GM23248 (cell line): ENCODE measurements around the gene AOPEP. TPM values are rescaled to one million over a fixed set of nuclear protein-coding genes. Genes with fewer than 3 reads are reported as not detected.

ENCODE experiments used
- DNase-seq: peaks from one replicate; pipeline ENCODE4 v3.0.0-alpha.2; 2015
- H2AFZ ChIP-seq: fragments of 200-600 bp; sonication (generic); 2 replicates; pipeline ENCODE4 v1.6.1; 2016; ENCODE audit warnings: antibody characterized with exemption
- H3F3A ChIP-seq: fragments of 200-600 bp; sonication (generic); 2 replicates; pipeline ENCODE4 v1.6.1; 2016; ENCODE audit warnings: mild to moderate bottlenecking, antibody characterized with exemption, mixed run types; ENCODE audit not compliant: insufficient read depth
- H3K27ac ChIP-seq: fragments of 200-600 bp; sonication (generic); 2 replicates; pipeline ENCODE4 v1.5.1; 2016; ENCODE audit warnings: mild to moderate bottlenecking
- H3K27me3 ChIP-seq: fragments of 200-600 bp; sonication (generic); replicated peaks from 2 replicates; pipeline ENCODE4 v1.6.1; 2016; ENCODE audit warnings: mild to moderate bottlenecking; ENCODE audit not compliant: insufficient read depth
- H3K36me3 ChIP-seq: fragments of 200-600 bp; sonication (generic); 2 replicates; pipeline ENCODE4 v1.6.1; 2016; ENCODE audit warnings: low read depth, mild to moderate bottlenecking
- H3K4me1 ChIP-seq: fragments of 200-600 bp; sonication (generic); 2 replicates; pipeline ENCODE4 v1.6.1; 2016; ENCODE audit warnings: mild to moderate bottlenecking; ENCODE audit not compliant: insufficient read depth
- H3K4me2 ChIP-seq: fragments of 200-600 bp; sonication (generic); one replicate; pipeline ENCODE4 v1.6.1; 2016; ENCODE audit warnings: mild to moderate bottlenecking; ENCODE audit not compliant: unreplicated experiment
- H3K4me3 ChIP-seq: fragments of 200-600 bp; sonication (generic); 2 replicates; pipeline ENCODE4 v1.5.1; 2016; ENCODE audit warnings: mild to moderate bottlenecking
- H3K79me2 ChIP-seq: fragments of 200-600 bp; sonication (generic); 2 replicates; pipeline ENCODE4 v1.6.1; 2016; ENCODE audit warnings: mild to moderate bottlenecking; ENCODE audit not compliant: insufficient read depth
- H3K9ac ChIP-seq: fragments of 200-600 bp; sonication (generic); 2 replicates; pipeline ENCODE4 v1.6.1; 2016; ENCODE audit warnings: mild to moderate bottlenecking
- H3K9me2 ChIP-seq: fragments of 200-600 bp; sonication (generic); 2 replicates; pipeline ENCODE4 v1.6.1; 2016; ENCODE audit warnings: mixed run types, mild to moderate bottlenecking, moderate library complexity; ENCODE audit not compliant: insufficient read depth
- H3K9me3 ChIP-seq: fragments of 200-600 bp; sonication (generic); one replicate; pipeline ENCODE4 v1.6.1; 2017; ENCODE audit warnings: low read depth
- H4K20me1 ChIP-seq: fragments of 200-600 bp; sonication (generic); 2 replicates; pipeline ENCODE4 v1.6.0; 2016; ENCODE audit not compliant: insufficient read depth
- EZH2 ChIP-seq: fragments of 200-600 bp; sonication (generic); IDR thresholded peaks from 2 replicates; pipeline ENCODE4 v1.6.1; 2018; ENCODE audit warnings: antibody characterized with exemption, mild to moderate bottlenecking; ENCODE audit not compliant: insufficient read depth, poor library complexity, severe bottlenecking
- EZH2phosphoT487 ChIP-seq: fragments of 200-600 bp; sonication (generic); IDR thresholded peaks from 2 replicates; pipeline ENCODE4 v1.6.1; 2018; ENCODE audit warnings: antibody characterized with exemption, moderate library complexity, mild to moderate bottlenecking, low read depth; ENCODE audit not compliant: insufficient read depth
- WGBS, 2 experiments: methylation state at CpG; one replicate each; pipeline ENCODE4 v1.1.6; 2015 to 2017; ENCODE audit warnings: low lambda C conversion rate in 2 of 2, low coverage in 1 of 2; ENCODE audit errors: missing lambda C conversion rate in 2 of 2; 5-methylcytosine and 5-hydroxymethylcytosine counted together
- in situ Hi-C: fragments of 300-500 bp; cut with MboI; formaldehyde crosslinking; loops from 2 replicates; pipeline ENCODE4 v1.15.0; 2020
- polyA plus RNA-seq: library from polyadenylated mRNA; unstranded; fragments of >200 nt; fragmentation: Nextera tagmentation; extraction: Ambion mirVana; gene quantifications from 2 replicates; pipeline ENCODE4 v1.2.1, GENCODE V29; 2016
- total RNA-seq: library from RNA; depleted of rRNA; stranded (reverse); fragments of >200 nt; shearing (Covaris generic); gene quantifications from 2 replicates; pipeline ENCODE4 v1.2.3, GENCODE V29; 2014

Gene AOPEP
- total and polyA plus RNA-seq, 2 experiments from 2014 or later: 90.0 to 120 TPM

DNA sequence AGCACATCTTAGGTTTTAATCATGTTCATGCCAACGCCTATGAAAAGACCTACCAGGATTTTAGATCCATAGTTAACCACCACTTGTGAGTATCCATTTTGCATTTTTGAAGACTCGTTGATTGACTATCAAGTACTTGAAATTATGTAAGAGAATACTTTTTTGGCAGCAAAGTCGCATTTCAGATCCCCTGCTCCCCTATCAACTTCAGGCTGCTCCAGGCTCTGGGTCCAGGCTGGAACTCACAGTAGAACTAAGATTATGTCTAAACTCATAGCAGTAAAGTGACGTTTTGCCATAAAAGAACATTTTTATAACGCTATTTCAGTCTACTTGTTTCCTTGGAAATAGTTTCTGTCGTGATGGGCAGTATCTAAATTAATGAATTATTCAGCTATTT is 323.3 kb downstream of the AOPEP start:
- Histone ChIP-seq H3K27me3 (no peaks in the 10 kb centered on the region), H3K9me2 (no peaks in the 10 kb centered on the region), H3K4me1 (peaks cover 73% of the 10 kb centered on the region), H2AFZ (no peak overlapping the region), H3K4me2 (peak overlapping the region; percentile 93), H3F3A (peaks cover 85% of the 10 kb centered on the region), H3K9me3 (no peaks in the 10 kb centered on the region), H3K79me2 (peaks cover 100% of the 10 kb centered on the region), H3K9ac (peak overlapping the region; percentile 87), H3K36me3 (peaks cover 36% of the 10 kb centered on the region; the same call in 1 of the 2 replicates), H3K4me3 (peak overlapping the region; percentile 79), H4K20me1 (peaks cover 13% of the 10 kb centered on the region; the same call in 1 of the 2 replicates), H3K27ac (peak overlapping the region; percentile 78)
- in situ Hi-C loops: no loop called here
- no peak for TF ChIP-seq EZH2
- no peak for TF ChIP-seq EZH2phosphoT487
- WGBS, 2 experiments: 70 to 74% methylated on average over 6 of the region's 6 CpGs
- DNase-seq: peak; percentile 25

DNA sequence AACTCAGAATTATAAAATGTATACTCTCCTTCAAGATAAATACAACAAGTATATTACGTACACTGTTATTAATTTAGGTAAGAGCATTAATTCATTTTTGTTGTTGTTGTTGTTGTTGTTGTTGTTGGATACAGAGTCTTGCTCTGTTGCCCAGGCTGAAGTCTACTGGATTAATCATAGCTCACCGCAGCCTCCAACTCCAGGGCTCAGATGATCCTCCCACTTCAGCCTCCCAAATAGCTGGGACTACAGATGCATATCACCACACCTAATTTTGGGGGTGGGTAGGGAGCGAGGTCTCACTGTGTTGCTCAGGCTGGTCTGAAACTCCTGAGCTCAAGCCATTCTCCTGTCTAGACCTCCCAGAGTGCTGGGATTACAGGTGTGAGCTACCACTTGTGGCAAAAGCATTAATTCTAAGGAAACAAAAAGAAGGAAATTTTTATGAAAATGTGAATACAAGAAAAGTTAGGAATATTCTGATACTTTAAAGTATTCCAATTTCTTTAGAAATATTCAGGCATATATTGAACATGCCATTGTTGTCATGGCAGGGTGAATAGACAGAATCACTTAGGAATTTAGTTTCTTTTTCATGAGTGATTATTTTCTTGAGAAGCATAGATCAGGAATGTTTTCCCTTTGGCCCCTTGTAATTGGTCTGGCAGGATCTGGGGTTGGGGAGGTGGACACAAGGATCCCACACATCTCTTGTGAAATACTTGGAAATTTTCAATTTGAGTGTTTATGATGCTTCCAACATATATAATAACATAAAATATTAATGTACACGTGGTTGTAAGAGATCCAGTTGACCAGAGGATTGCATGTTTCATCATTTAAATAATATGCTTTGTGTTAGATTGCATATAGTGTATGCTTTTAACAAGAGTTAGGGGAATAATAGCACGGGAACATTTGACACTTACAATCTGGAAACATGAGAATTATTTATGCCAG is 327.4 kb downstream of the AOPEP start:
- peak overlapping the region; percentile 85 for H3K27ac ChIP-seq
- TF ChIP-seq EZH2phosphoT487: no peak
- H3K79me2 ChIP-seq: peaks cover 100% of the 10 kb centered on the region
- H3K4me1 ChIP-seq: peaks cover 99% of the 10 kb centered on the region
- no peaks in the 10 kb centered on the region for H3K9me3 ChIP-seq
- in situ Hi-C loops: no loop called here
- no peaks in the 10 kb centered on the region for H3K9me2 ChIP-seq
- H4K20me1 ChIP-seq: peaks cover 33% of the 10 kb centered on the region; the same call in 1 of the 2 replicates
- H2AFZ ChIP-seq: no peak overlapping the region
- peak; percentile 50 for DNase-seq
- WGBS, 2 experiments: 53 to 55% methylated on average over 5 of the region's 5 CpGs
- peak overlapping the region; percentile 24; the same call in 1 of the 2 replicates for H3K4me3 ChIP-seq
- peaks cover 43% of the 10 kb centered on the region; the same call in 1 of the 2 replicates for H3K36me3 ChIP-seq
- H3K9ac ChIP-seq: peak overlapping the region; percentile 76
- H3K4me2 ChIP-seq: peak overlapping the region; percentile 84
- H3F3A ChIP-seq: peaks cover 87% of the 10 kb centered on the region
- no peaks in the 10 kb centered on the region for H3K27me3 ChIP-seq

DNA sequence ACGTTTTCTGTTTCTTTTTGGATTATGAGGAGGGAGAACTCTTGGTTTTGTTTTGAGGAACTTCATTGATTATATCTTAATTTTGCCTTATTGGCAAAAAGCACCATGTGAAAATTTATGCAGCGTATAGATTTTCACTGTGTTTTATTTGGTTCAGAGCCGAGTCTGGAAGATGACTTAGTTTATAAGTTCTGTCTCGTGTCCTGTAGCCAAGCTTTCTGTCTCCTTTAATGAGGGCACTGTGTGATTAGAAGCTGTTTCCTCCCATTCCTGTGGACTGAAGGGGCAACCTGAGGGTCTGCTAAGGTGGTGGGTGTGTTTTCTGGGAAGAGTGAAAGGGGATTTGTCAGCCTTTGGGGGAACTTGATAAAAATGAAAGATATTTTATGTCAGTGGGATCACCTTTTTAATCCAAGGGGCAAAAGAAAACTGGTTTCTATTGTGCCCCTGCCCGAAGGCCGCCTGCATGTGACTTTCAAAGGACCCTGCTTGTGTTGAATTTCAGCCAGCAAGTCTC is 328.9 kb downstream of the AOPEP start:
- Histone ChIP-seq H3K4me3 (peak overlapping the region; percentile 54), H3K9ac (peak overlapping the region; percentile 76), H2AFZ (no peak overlapping the region), H3K27ac (peak overlapping the region; percentile 85), H3K79me2 (peaks cover 100% of the 10 kb centered on the region), H3F3A (peaks cover 81% of the 10 kb centered on the region), H4K20me1 (peaks cover 28% of the 10 kb centered on the region; the same call in 1 of the 2 replicates), H3K4me1 (peaks cover 99% of the 10 kb centered on the region), H3K9me3 (no peaks in the 10 kb centered on the region), H3K27me3 (no peaks in the 10 kb centered on the region), H3K36me3 (peaks cover 40% of the 10 kb centered on the region), H3K4me2 (peak overlapping the region; percentile 84), H3K9me2 (no peaks in the 10 kb centered on the region)
- TF ChIP-seq EZH2phosphoT487 (no peak), EZH2 (no peak)
- DNase-seq: peak; percentile 53
- in situ Hi-C loops: no loop called here
- 4 to 6% methylated on average over 6 of the region's 6 CpGs for WGBS, 2 experiments

DNA sequence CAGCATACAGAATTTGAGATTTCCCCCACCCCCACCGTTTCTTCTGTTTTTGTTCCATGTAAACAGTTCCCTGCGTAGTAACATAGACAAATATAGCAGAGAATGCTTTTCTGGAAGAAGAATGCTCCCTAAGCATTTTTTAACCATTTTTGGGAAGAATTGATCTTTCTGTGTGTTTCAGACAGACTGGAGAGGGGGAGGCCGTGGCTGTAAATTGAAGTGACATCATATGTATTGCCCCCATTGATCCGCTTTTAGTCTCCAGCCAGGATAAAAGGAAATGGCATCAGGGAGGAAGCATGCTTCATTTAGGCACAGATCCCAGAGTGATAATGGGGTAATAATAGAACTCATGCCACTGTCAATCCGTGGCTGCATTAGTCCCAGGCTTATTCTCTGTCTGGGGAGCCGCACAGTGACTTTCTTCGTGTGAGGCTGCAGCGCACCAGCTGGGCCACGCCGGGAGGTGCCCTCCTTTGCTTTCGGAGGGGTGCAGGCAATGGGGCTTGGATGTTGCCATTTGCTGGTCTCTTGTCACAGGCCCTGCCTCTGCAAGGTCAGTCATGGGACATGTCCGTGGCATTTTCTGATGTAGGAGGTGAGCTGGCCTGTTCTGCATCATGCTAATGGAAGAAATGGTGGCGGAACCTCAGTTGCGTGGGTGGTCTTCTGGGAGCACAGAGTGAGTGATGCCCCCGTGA is 329.5 kb downstream of the AOPEP start:
- Histone ChIP-seq H4K20me1 (peaks cover 28% of the 10 kb centered on the region; the same call in 1 of the 2 replicates), H3F3A (peaks cover 82% of the 10 kb centered on the region), H3K79me2 (peaks cover 100% of the 10 kb centered on the region), H3K4me3 (peak overlapping the region; percentile 54), H3K36me3 (peaks cover 46% of the 10 kb centered on the region), H3K4me1 (peaks cover 99% of the 10 kb centered on the region), H3K27ac (peak overlapping the region; percentile 85), H3K4me2 (peak overlapping the region; percentile 84), H3K9ac (peak overlapping the region; percentile 76), H3K9me3 (no peaks in the 10 kb centered on the region), H3K9me2 (no peaks in the 10 kb centered on the region), H3K27me3 (no peaks in the 10 kb centered on the region), H2AFZ (no peak overlapping the region)
- no peak for TF ChIP-seq EZH2phosphoT487
- no peak for TF ChIP-seq EZH2
- WGBS, 2 experiments: 32% methylated on average over 15 of the region's 15 CpGs
- in situ Hi-C loops: no loop called here
- peak; percentile 79 for DNase-seq
